Mammary epithelial cell (primary cell): ENCODE data around the gene IFT172.
"Not testable (repeated sequence)": the region's sequence is repeated elsewhere in the genome, so short reads cannot be mapped to it uniquely, and the experiment has no call there.

Source experiments
- CTCF ChIP-seq, 2 donors: IDR thresholded peaks in 1 of 2; conservative IDR thresholded peaks in 1 of 2; 2 replicates each; pipeline ENCODE4 v1.5.1; 2011 to 2012; ENCODE audit warnings: inconsistent platforms in 2 of 2, low read length in 2 of 2, mild to moderate bottlenecking in 2 of 2, control low read depth in 1 of 2, low read depth in 1 of 2; ENCODE audit not compliant: insufficient read depth in 1 of 2; ENCODE audit errors: extremely low read depth in 1 of 2
- EZH2 ChIP-seq: IDR thresholded peaks from 2 replicates; pipeline ENCODE4 v1.6.1; 2012; ENCODE audit warnings: low read length, inconsistent platforms, borderline replicate concordance

DNA sequence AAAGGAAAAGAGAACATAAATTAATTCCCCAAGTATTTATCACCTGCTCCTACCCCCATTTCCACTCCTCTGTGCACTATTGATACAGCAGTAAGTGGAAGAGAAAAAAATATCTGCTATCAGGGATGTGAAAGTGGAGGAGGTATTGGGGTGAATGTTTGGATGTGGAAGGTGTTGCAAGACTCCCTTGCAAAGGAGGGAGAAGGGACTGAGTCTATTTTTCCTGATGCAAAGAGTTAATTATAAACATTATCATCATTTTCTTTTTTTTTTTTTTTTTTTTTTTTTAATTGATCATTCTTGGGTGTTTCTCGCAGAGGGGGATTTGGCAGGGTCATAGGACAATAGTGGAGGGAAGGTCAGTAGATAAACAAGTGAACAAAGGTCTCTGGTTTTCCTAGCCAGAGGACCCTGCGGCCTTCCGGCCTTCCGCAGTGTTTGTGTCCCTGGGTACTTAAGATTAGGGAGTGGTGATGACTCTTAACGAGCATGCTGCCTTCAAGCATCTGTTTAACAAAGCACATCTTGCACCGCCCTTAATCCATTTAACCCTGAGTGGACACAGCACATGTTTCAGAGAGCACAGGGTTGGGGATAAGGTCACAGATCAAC lies 49.4 kb upstream of the IFT172 start:
- not testable (repeated sequence) for TF ChIP-seq CTCF (conservative IDR thresholded peaks at IDR 0.05 in 1 of 2, IDR thresholded peaks at IDR 0.05 in 1 of 2; ENCODE audit: extremely low read depth in 1 of 2, insufficient read depth in 1 of 2, low read depth in 1 of 2, low read length in 2 of 2); EZH2
